Activated B cell treated with CpG ODN at 0.5 μM for 24 hours (primary cell): Measurements from ENCODE around the gene ESX1. TPM values are rescaled to one million over a fixed set of nuclear protein-coding genes. Genes with fewer than 3 reads are reported as not detected.
A peak's percentile ranks its signal among the peaks of the same experiment; 100 is the strongest.

ENCODE experiments used
- ATAC-seq: fragments of 200-7000 bp; cut with Tn5 transposase; one replicate; pipeline ENCODE4 v1.10.0; 2021; ENCODE audit warnings: low read depth, mild to moderate bottlenecking, moderate library complexity
- CTCF ChIA-PET: fragments of 350-600 bp; sonication (Branson Sonifier 250); formaldehyde crosslinking; loops from one replicate; lab custom pipeline; 2021; ENCODE audit warnings: antibody characterized with exemption; lab: Charles Lee
- POLR2A ChIA-PET: fragments of 350-600 bp; sonication (Branson Sonifier 250); formaldehyde crosslinking; loops from one replicate; lab custom pipeline; 2021; ENCODE audit warnings: antibody characterized with exemption; lab: Charles Lee
- DNase-seq: peaks from one replicate; pipeline ENCODE4 v3.0.0; 2022
- H3K27ac Mint-ChIP-seq: one replicate; pipeline ENCODE4 v1.8.0; 2020; ENCODE audit warnings: mixed read lengths
- H3K27me3 Mint-ChIP-seq: one replicate; pipeline ENCODE4 v1.8.0; 2021; ENCODE audit warnings: mixed read lengths
- H3K36me3 Mint-ChIP-seq: one replicate; pipeline ENCODE4 v1.8.0; 2021; ENCODE audit warnings: low read depth, mixed read lengths
- H3K4me1 Mint-ChIP-seq: one replicate; pipeline ENCODE4 v1.8.0; 2021; ENCODE audit warnings: mixed read lengths
- H3K4me3 Mint-ChIP-seq: one replicate; pipeline ENCODE4 v1.8.0; 2020; ENCODE audit warnings: mild to moderate bottlenecking, mixed read lengths
- H3K9me3 Mint-ChIP-seq: one replicate; pipeline ENCODE4 v1.8.0; 2020; ENCODE audit warnings: mixed read lengths
- intact Hi-C: fragments of 100-400 bp; cut with micrococcal nuclease; formaldehyde crosslinking; loops from one replicate; pipeline ENCODE4 v1.15.1; 2024
- total RNA-seq: library from RNA; stranded (reverse); gene quantifications from 2 replicates; pipeline ENCODE4 v1.2.3, GENCODE V29; 2022
- TF ChIP-seq, protein P1 (sequence below): fragments of 200-600 bp; IDR thresholded peaks from one replicate; pipeline ENCODE4 v1.8.0; 2022; ENCODE audit warnings: antibody characterized with exemption, mild to moderate bottlenecking

The ESX1 gene
- not detected in 2 replicates for total RNA-seq

DNA sequence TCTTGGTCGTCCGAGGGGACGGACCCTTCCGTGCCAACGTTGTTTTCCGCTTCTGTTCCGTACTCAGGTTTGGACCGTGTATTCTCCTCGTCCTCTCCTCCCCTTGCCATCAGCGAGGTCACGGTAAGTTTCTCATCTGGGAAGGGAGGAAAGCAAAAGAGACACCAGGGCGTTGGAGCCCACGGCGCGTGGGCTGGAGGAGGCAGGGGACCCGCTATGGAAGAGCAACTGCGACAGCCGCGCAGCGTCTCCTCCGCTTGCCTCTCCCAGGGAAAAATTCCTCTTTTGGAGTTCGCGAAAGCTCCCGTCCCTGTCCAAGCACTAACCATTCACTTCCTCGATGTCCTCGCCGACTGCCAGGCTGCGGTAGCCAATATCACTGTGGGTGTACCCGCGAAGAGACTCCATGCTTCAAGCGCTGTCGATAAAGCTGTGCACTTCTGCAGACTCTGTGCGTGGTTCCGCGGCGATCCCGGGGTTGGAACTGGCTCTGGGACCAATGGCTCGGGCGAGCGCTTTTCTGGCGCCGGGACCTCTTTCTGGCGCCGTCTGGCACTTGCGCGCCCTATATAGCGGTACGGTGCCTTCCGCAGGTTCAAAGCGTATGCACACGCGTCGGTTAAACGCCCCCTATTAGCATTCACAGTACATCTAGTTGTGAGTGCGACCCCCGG, at the start of gene ESX1:
Gene ESX1 (minus strand): TSS at position 492 of the 674 bp plus-strand sequence. CDS start 84 bp downstream, at position 408.
- DNase-seq (no peak), ATAC-seq (no peak)
- intact Hi-C loops, result no loop called here
- ChIA-PET CTCF (no interaction called here), POLR2A (no interaction called here)
- H3K36me3 Mint-ChIP-seq, result no peaks in the 10 kb centered on the region
- H3K4me1 Mint-ChIP-seq, result peaks cover 9% of the 10 kb centered on the region
- peak within 1 kb of the TSS; percentile 66 for H3K4me3 Mint-ChIP-seq
- TF ChIP-seq, protein P1, sequence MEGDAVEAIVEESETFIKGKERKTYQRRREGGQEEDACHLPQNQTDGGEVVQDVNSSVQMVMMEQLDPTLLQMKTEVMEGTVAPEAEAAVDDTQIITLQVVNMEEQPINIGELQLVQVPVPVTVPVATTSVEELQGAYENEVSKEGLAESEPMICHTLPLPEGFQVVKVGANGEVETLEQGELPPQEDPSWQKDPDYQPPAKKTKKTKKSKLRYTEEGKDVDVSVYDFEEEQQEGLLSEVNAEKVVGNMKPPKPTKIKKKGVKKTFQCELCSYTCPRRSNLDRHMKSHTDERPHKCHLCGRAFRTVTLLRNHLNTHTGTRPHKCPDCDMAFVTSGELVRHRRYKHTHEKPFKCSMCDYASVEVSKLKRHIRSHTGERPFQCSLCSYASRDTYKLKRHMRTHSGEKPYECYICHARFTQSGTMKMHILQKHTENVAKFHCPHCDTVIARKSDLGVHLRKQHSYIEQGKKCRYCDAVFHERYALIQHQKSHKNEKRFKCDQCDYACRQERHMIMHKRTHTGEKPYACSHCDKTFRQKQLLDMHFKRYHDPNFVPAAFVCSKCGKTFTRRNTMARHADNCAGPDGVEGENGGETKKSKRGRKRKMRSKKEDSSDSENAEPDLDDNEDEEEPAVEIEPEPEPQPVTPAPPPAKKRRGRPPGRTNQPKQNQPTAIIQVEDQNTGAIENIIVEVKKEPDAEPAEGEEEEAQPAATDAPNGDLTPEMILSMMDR, result no peak
- H3K27ac Mint-ChIP-seq, result no peak within 1 kb of the TSS
- no peaks in the 10 kb centered on the region for H3K9me3 Mint-ChIP-seq
- peaks cover 17% of the 10 kb centered on the region for H3K27me3 Mint-ChIP-seq

DNA sequence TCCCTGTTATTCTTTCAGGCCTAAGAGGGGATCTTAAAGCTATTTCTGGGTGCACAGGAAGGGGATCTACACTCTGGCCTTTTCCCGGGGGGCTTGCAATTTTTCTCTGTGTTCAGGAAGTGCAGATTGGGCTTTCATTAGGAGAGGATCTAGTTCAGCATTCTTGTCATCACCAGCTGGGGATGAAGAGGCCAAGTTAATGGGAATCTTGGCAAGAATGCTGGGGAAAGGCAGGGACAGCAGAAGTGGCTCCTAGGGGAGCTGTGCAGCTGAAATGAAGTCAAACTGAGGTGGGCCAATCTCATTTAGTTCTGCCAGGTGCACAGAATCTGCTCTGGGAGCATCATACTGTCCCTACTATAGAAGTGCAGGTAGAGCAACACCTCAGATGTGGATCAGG, 40.9 kb upstream of the ESX1 start:
- Mint-ChIP-seq H3K4me3 (no peak overlapping the region), H3K27ac (no peak overlapping the region), H3K36me3 (no peaks in the 10 kb centered on the region), H3K27me3 (no peaks in the 10 kb centered on the region), H3K4me1 (no peaks in the 10 kb centered on the region), H3K9me3 (no peaks in the 10 kb centered on the region)
- DNase-seq (no peak), ATAC-seq (no peak)
- CTCF ChIA-PET, result no interaction called here
- intact Hi-C loops, result no loop called here
- POLR2A ChIA-PET, result no interaction called here
- TF ChIP-seq, protein P1, result no peak

DNA sequence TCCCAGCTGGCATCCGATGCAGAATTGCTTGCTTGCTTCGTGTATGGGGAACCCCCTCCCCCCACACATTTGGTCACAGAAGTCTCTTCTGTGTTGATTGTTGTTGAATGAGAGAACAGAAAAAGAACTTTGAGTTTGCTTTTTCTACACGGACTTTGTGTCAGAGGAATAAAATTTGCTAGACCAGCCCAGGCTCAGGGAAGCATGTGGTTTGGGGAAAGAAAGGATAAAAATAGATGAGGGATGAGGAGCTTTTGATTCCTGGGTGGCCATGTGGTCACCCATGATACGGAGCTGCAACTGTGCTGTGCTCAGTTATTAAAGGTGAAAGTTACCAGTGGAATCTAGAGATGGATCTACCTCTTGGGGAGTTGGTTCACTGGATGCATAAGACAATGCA, 34.2 kb upstream of the ESX1 start:
- H3K4me1 Mint-ChIP-seq, result no peaks in the 10 kb centered on the region
- ATAC-seq, result no peak
- no peak for DNase-seq
- H3K36me3 Mint-ChIP-seq, result no peaks in the 10 kb centered on the region
- TF ChIP-seq, protein P1, result no peak
- POLR2A ChIA-PET, result no interaction called here
- CTCF ChIA-PET, result no interaction called here
- H3K27me3 Mint-ChIP-seq, result peaks cover 3% of the 10 kb centered on the region
- no peak overlapping the region for H3K4me3 Mint-ChIP-seq
- intact Hi-C loops, result no loop called here
- H3K27ac Mint-ChIP-seq, result no peak overlapping the region
- no peaks in the 10 kb centered on the region for H3K9me3 Mint-ChIP-seq

DNA sequence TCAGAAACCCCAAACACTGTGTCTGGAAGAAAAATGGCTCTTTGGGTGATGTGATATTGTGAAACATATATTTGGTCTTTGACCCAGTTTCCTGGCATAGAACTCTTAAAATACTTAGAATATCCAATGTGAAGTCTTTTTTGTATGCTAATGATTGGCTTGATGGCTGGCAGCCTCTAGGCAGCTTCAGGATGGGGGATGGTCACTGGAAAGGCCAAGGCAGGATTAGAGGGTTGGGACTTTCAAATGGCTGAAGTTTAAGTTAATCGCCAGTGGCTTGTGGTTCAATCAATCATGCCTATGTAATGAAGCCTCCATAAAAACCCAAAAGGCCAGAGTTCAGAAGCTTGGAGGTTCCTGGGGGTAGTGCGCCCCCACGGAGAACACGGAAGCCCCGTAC, 33.5 kb upstream of the ESX1 start:
- no peaks in the 10 kb centered on the region for H3K9me3 Mint-ChIP-seq

DNA sequence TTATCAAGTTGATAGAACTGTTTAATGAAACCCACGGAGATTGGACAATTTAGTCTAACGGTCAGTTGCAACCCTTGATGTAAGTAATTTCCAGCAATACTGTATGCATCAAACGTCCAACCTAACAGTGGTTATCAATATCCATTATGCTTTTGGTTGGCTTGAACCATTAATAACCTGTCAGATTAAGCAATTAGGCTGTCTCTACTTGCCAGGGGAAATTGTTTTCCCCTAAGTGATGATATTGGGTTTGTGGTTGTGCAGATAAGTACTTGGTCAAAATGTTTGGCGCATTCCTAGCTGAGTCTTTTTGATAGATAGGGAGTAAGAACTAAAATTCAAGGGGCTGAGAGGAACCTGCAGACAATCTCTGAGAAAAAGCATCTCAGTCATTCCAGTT, 30.5 kb upstream of the ESX1 start:
- POLR2A ChIA-PET, result no interaction called here
- intact Hi-C loops, result no loop called here
- CTCF ChIA-PET, result no interaction called here
- DNase-seq (no peak), ATAC-seq (no peak)
- H3K4me3 Mint-ChIP-seq, result no peak overlapping the region
- H3K4me1 Mint-ChIP-seq, result no peaks in the 10 kb centered on the region
- peaks cover 5% of the 10 kb centered on the region for H3K27me3 Mint-ChIP-seq
- no peaks in the 10 kb centered on the region for H3K9me3 Mint-ChIP-seq
- TF ChIP-seq, protein P1, result no peak
- no peaks in the 10 kb centered on the region for H3K36me3 Mint-ChIP-seq
- no peak overlapping the region for H3K27ac Mint-ChIP-seq

More for the DNA sequence above, 33.5 kb upstream of the ESX1 start:
- DNase-seq (no peak), ATAC-seq (no peak)
- intact Hi-C loops, result no loop called here
- H3K4me1 Mint-ChIP-seq, result no peaks in the 10 kb centered on the region
- ChIA-PET CTCF (no interaction called here), POLR2A (no interaction called here)
- TF ChIP-seq, protein P1, result no peak
- H3K36me3 Mint-ChIP-seq, result no peaks in the 10 kb centered on the region
- peaks cover 3% of the 10 kb centered on the region for H3K27me3 Mint-ChIP-seq
- H3K27ac Mint-ChIP-seq, result no peak overlapping the region
- no peak overlapping the region for H3K4me3 Mint-ChIP-seq
